HL-60 (cell line): ENCODE data around the gene MVD.

ENCODE experiments used
- CTCF ChIP-seq: IDR thresholded peaks from one replicate; pipeline ENCODE4 v1.5.1; 2011; ENCODE audit warnings: low read length, control low read depth, inconsistent platforms; ENCODE audit not compliant: insufficient read depth
- POLR2AphosphoS5 ChIP-seq: IDR thresholded peaks from 2 replicates; pipeline ENCODE4 v1.6.1; 2012; ENCODE audit warnings: low read depth
- REST ChIP-seq: IDR thresholded peaks from 2 replicates; pipeline ENCODE4 v1.6.1; 2012; ENCODE audit warnings: low read depth; ENCODE audit not compliant: insufficient replicate concordance

- TF ChIP-seq REST (no peak), CTCF (no peak), POLR2AphosphoS5 (no peak)
These were observed 16.4 kb downstream of the MVD start for GRCh38 chr16:88646345-88647034.
